HCT116 (cell line): ENCODE results near the gene GBGT1. TPM values are rescaled to one million over a fixed set of nuclear protein-coding genes. Genes with fewer than 3 reads are reported as not detected.

Experiments used
- ATAC-seq: fragments of 200-7000 bp; cut with Tn5 transposase; 2 replicates; pipeline ENCODE4 v1.9.1; 2020; ENCODE audit warnings: mild to moderate bottlenecking, moderate library complexity
- BruUV-seq: library from RNA; stranded (reverse); fragments of 400-500 nt; replicated peaks from 2 replicates; lab custom pipeline; 2021; lab: Mats Ljungman, UMichigan
- CTCF ChIA-PET: fragments of 300-600 bp; sonication (Branson Sonifier 250); formaldehyde crosslinking; loops from one replicate; lab custom pipeline; 2021; ENCODE audit warnings: antibody characterized with exemption; lab: Charles Lee
- POLR2A ChIA-PET: fragments of 300-600, 350-600 bp; sonication (Branson Sonifier 250); formaldehyde crosslinking; loops from one replicate; lab custom pipeline; 2021; ENCODE audit warnings: antibody characterized with exemption; lab: Charles Lee
- RAD21 ChIA-PET, 2 experiments: fragments of 300-600 bp; sonication (Branson Sonifier 250); formaldehyde crosslinking; loops; one replicate each; lab custom pipeline; 2023; ENCODE audit warnings: low total read pairs in 2 of 2; ENCODE audit not compliant: uncharacterized antibody in 2 of 2, unreplicated experiment in 2 of 2, low non-redundant PET in 1 of 2; lab: Charles Lee
- DNase-seq: peaks from one replicate; pipeline ENCODE4 v3.0.0-alpha.2; 2010; ENCODE audit warnings: low read depth, low spot score
- H2AFZ ChIP-seq: fragments of 200-600 bp; shearing (Covaris generic), sonication (generic); 2 replicates; pipeline ENCODE4 v1.6.1; 2017; ENCODE audit warnings: low read depth, mixed run types, mixed read lengths, antibody characterized with exemption, low read length; ENCODE audit not compliant: poor library complexity, severe bottlenecking
- H3K27ac ChIP-seq: 2 replicates; pipeline ENCODE4 v1.5.1; 2012; ENCODE audit warnings: low read depth, low read length
- H3K27me3 ChIP-seq: fragments of 200-600 bp; sonication (generic); 2 replicates; pipeline ENCODE4 v1.6.1; 2016; ENCODE audit warnings: mixed run types, low read length, mixed read lengths; ENCODE audit not compliant: insufficient read depth
- H3K36me3 ChIP-seq, 2 experiments: fragments of 200-500 bp in 1 of 2; fragments of 200-600 bp in 1 of 2; sonication (Bioruptor generic) in 1 of 2; sonication (generic) in 1 of 2; 2 replicates each; pipeline versions ENCODE4 v1.5.1 to v1.6.1; 2014 to 2016; ENCODE audit warnings: low read length in 2 of 2, inconsistent platforms in 1 of 2, mixed read lengths in 1 of 2, mixed run types in 1 of 2; ENCODE audit not compliant: insufficient read depth in 2 of 2, control insufficient read depth in 1 of 2
- H3K4me1 ChIP-seq, 2 experiments: fragments of 200-600 bp in 1 of 2; sonication (generic) in 1 of 2; 2 replicates each; pipeline versions ENCODE4 v1.5.1 to v1.6.1; 2012 to 2017; ENCODE audit warnings: low read length in 2 of 2, inconsistent platforms in 1 of 2, mild to moderate bottlenecking in 1 of 2, mixed read lengths in 1 of 2, mixed run types in 1 of 2, moderate library complexity in 1 of 2; ENCODE audit not compliant: insufficient read depth in 2 of 2, control insufficient read depth in 1 of 2
- H3K4me2 ChIP-seq: fragments of 200-600 bp; sonication (generic); 2 replicates; pipeline ENCODE4 v1.6.1; 2017; ENCODE audit warnings: mixed run types, low read length, mixed read lengths
- H3K4me3 ChIP-seq, 2 experiments: fragments of 200-600 bp in 1 of 2; sonication (generic) in 1 of 2; replicated peaks in 1 of 2; 2 replicates each; pipeline ENCODE4 v1.5.1; 2011 to 2016; ENCODE audit warnings: low read length in 2 of 2, control low read depth in 1 of 2, low read depth in 1 of 2, mild to moderate bottlenecking in 1 of 2, mixed read lengths in 1 of 2, mixed run types in 1 of 2
- H3K79me2 ChIP-seq: fragments of 200-600 bp; sonication (generic); 2 replicates; pipeline ENCODE4 v1.6.1; 2017; ENCODE audit warnings: mild to moderate bottlenecking, mixed run types, low read length, moderate library complexity, mixed read lengths; ENCODE audit not compliant: insufficient read depth
- H3K9ac ChIP-seq: fragments of 200-600 bp; sonication (generic); 2 replicates; pipeline ENCODE4 v1.6.1; 2016; ENCODE audit warnings: low read length, mixed read lengths
- H3K9me2 ChIP-seq: fragments of 200-600 bp; sonication (generic), shearing (Covaris generic); 2 replicates; pipeline ENCODE4 v1.6.1; 2017; ENCODE audit warnings: mixed run types, mild to moderate bottlenecking, moderate library complexity; ENCODE audit not compliant: insufficient read depth
- H3K9me3 ChIP-seq, 2 experiments: fragments of 200-500 bp in 1 of 2; fragments of 200-600 bp in 1 of 2; sonication (Bioruptor generic) in 1 of 2; sonication (generic) in 1 of 2; 2 replicates each; pipeline ENCODE4 v1.6.1; 2014 to 2017; ENCODE audit warnings: low read length in 2 of 2, mixed read lengths in 2 of 2, inconsistent platforms in 1 of 2, low read depth in 1 of 2, mild to moderate bottlenecking in 1 of 2, mixed run types in 1 of 2, moderate library complexity in 1 of 2; ENCODE audit not compliant: control insufficient read depth in 1 of 2, insufficient read depth in 1 of 2
- H4K20me1 ChIP-seq: fragments of 200-600 bp; sonication (generic), shearing (Covaris generic); 2 replicates; pipeline ENCODE4 v1.6.1; 2017; ENCODE audit warnings: mixed run types, mild to moderate bottlenecking, moderate library complexity; ENCODE audit not compliant: insufficient read depth
- CEBPB ChIP-seq: IDR thresholded peaks from 2 replicates; pipeline ENCODE4 v1.6.1; 2012; ENCODE audit warnings: low read depth
- FOSL1 ChIP-seq: IDR thresholded peaks from 2 replicates; pipeline ENCODE4 v1.6.1; 2012; ENCODE audit warnings: low read depth
- JUND ChIP-seq: IDR thresholded peaks from 2 replicates; pipeline ENCODE4 v1.6.1; 2012
- MAX ChIP-seq: IDR thresholded peaks from 2 replicates; pipeline ENCODE4 v1.6.1; 2012
- POLR2A ChIP-seq: IDR thresholded peaks from 2 replicates; pipeline ENCODE4 v1.7.0; 2011; ENCODE audit warnings: borderline replicate concordance; ENCODE audit not compliant: insufficient read depth, insufficient read length; ENCODE audit errors: extremely low read depth
- SP1 ChIP-seq: IDR thresholded peaks from 2 replicates; pipeline ENCODE4 v1.6.1; 2012; ENCODE audit warnings: low read depth
- SRF ChIP-seq: IDR thresholded peaks from 2 replicates; pipeline ENCODE4 v1.6.1; 2012; ENCODE audit warnings: low read depth
- YY1 ChIP-seq: IDR thresholded peaks from 2 replicates; pipeline ENCODE4 v1.6.1; 2011; ENCODE audit warnings: low read length, low read depth, moderate library complexity, mild to moderate bottlenecking; ENCODE audit not compliant: insufficient replicate concordance; ENCODE audit errors: extremely low read depth
- ZBTB33 ChIP-seq: IDR thresholded peaks from 2 replicates; pipeline ENCODE4 v1.6.1; 2011; ENCODE audit warnings: mild to moderate bottlenecking, low read length, moderate library complexity; ENCODE audit not compliant: insufficient replicate concordance; ENCODE audit errors: extremely low read depth
- ZFX ChIP-seq: fragments of 450-650 bp; IDR thresholded peaks from 2 replicates; pipeline ENCODE4 v1.6.1; 2017
- intact Hi-C: fragments of 100-400 bp; cut with micrococcal nuclease; formaldehyde crosslinking; loops from 2 replicates; pipeline ENCODE4 v1.10.0; 2022
- total RNA-seq: library from RNA; stranded (reverse); gene quantifications from one replicate; pipeline ENCODE4 v1.2.1, GENCODE V29; 2021; ENCODE audit not compliant: unreplicated experiment

GBGT1 gene
- total RNA-seq, 1 experiment from 2014 or later: 0.34 TPM

GRCh38 chr9:133160742-133161546 lies 2.8 kb downstream of the GBGT1 start (continued):
- no peak for TF ChIP-seq YY1
- no peak for TF ChIP-seq SP1
- TF ChIP-seq SRF: peak; percentile 60
- TF ChIP-seq ZFX: no peak
- TF ChIP-seq FOSL1: no peak
- TF ChIP-seq POLR2A: no peak

GRCh38 chr9:133158695-133159094 lies 5.0 kb downstream of the GBGT1 start:
- POLR2A ChIA-PET: no interaction called here
- RAD21 ChIA-PET: no interaction called here
- Histone ChIP-seq H4K20me1 (no peaks in the 10 kb centered on the region), H3K9ac (no peak overlapping the region), H3K36me3 (no peaks in the 10 kb centered on the region)
- no peak for TF ChIP-seq JUND
- no peak for TF ChIP-seq CEBPB
- no peak for TF ChIP-seq POLR2A
- TF ChIP-seq ZBTB33: no peak
- TF ChIP-seq MAX: no peak
- TF ChIP-seq YY1: no peak
- TF ChIP-seq, all 23 proteins: peak for 0
- no TSS peak for BruUV-seq
- ATAC-seq (no peak), DNase-seq (no peak)
- H3K4me2 ChIP-seq: no peak overlapping the region
- 0 out of 4 replicates have a peak, but pooled peaks cover 0 to 3% of the 10 kb centered on the region in 2 experiments for H3K4me1 ChIP-seq
- no peaks in the 10 kb centered on the region for H3K79me2 ChIP-seq
- no peak overlapping the region for H3K4me3 ChIP-seq
- no peaks in the 10 kb centered on the region for H3K9me2 ChIP-seq
- no peaks in the 10 kb centered on the region for H3K9me3 ChIP-seq
- intact Hi-C loops: no loop called here
- no peak overlapping the region for H3K27ac ChIP-seq
- H3K27me3 ChIP-seq: no peaks in the 10 kb centered on the region
- CTCF ChIA-PET: interaction anchor here (1.3 to 1.5 kb wide), 2 partner anchors 9 to 11 kb away, joined by 4 to 5 read pairs; no protein-coding TSS in a partner anchor
- no peak overlapping the region for H2AFZ ChIP-seq
